ENCODE data around the gene CETN3. TPM values are rescaled to one million over a fixed set of nuclear protein-coding genes. Genes with fewer than 3 reads are reported as not detected.
"Not testable (repeated sequence)": the region's sequence is repeated elsewhere in the genome, so short reads cannot be mapped to it uniquely, and the experiment has no call there.

CETN3 gene
- total RNA-seq, 1 experiment from 2014 or later, result 20.2 TPM

- H3K4me3 ChIP-seq (ENCODE audit: insufficient read depth, low read depth, low read length), result no peak overlapping the region
- H3K27me3 ChIP-seq (ENCODE audit: control insufficient read depth, insufficient read depth, low read length), result no peaks in the 10 kb centered on the region
- no peaks in the 10 kb centered on the region for H3K36me3 ChIP-seq (replicated peaks; ENCODE audit: control insufficient read depth, insufficient read depth, low read length)
- DNase-seq, result no peak
Measured at GRCh38 chr5:90365328-90365727, 44.2 kb downstream of the CETN3 start.

DNA sequence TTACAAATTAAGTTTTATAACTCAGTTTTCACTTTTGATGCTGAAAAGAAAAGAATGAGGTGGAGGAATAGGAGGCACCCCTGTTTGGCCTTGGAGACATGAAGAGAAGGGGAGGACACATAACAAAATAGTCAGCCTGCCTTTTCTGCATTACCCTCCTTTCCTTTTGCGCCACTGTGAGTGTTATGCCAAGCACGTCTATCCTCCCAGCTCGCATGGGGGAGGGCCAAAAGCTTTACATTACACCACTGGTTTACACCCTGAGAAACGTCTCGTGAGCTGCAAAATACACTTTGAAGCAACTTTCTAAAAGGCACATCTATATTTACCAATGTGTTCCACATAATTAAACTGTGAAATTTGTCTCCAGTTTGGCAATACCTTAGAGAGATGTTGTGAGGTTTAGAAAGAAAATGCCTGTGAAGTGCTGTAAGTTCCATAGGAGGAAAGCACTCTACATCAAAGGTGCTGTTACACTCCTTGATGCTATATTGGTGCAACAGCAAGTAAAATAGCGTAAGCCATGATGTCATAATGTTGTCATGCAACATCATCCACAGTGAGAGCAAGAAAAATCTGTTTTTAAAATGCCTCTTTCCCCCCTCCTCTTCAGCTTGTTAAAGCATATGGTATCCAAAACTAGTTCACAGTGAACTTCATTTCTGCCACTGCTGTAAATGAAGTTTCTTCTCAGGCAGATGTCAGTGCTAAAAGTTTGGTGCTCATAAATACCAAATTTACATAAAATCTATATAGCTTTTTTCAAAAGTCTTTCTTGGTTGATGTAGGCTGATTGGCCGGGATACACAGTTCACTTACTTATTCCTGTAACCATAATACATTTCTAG lies 50.3 kb downstream of the CETN3 start:
- H3K4me3 ChIP-seq (ENCODE audit: insufficient read depth, low read depth, low read length), result no peak overlapping the region
- H3K36me3 ChIP-seq (replicated peaks; ENCODE audit: control insufficient read depth, insufficient read depth, low read length), result no peaks in the 10 kb centered on the region
- DNase-seq, result peak; percentile 4
- H3K27me3 ChIP-seq (ENCODE audit: control insufficient read depth, insufficient read depth, low read length), result no peaks in the 10 kb centered on the region

GRCh38 chr5:90356622-90357021 lies 52.9 kb downstream of the CETN3 start:
- no peak for DNase-seq
- no peaks in the 10 kb centered on the region for H3K27me3 ChIP-seq (ENCODE audit: control insufficient read depth, insufficient read depth, low read length)
- H3K36me3 ChIP-seq (replicated peaks; ENCODE audit: control insufficient read depth, insufficient read depth, low read length), result no peaks in the 10 kb centered on the region
- H3K4me3 ChIP-seq (ENCODE audit: insufficient read depth, low read depth, low read length), result no peak overlapping the region

DNA sequence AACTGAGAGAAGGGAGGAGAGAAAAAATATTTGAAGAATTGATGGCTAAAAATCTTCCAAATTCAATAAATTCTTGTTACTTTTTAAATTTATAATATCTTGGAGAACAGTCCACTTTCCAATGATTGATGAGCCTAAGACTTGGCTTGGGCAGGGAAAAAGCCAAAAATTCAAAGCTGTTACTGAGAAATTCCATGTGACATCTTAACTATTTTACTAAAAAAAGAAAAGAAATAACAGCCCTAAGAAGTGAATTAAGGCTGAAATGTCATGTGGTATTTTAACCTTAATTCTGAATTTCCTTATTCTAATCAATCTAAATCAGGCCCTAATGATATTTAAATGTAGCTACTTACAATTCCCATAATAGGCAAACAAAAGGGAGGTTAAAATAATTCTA lies 53.4 kb downstream of the CETN3 start:
- Histone ChIP-seq H3K36me3 (replicated peaks; ENCODE audit: control insufficient read depth, insufficient read depth, low read length) (no peaks in the 10 kb centered on the region), H3K4me3 (ENCODE audit: insufficient read depth, low read depth, low read length) (no peak overlapping the region), H3K27me3 (ENCODE audit: control insufficient read depth, insufficient read depth, low read length) (no peaks in the 10 kb centered on the region)
- no peak for DNase-seq

GRCh38 chr5:90355635-90356034 lies 53.9 kb downstream of the CETN3 start:
- no peak for DNase-seq
- Histone ChIP-seq H3K4me3 (ENCODE audit: insufficient read depth, low read depth, low read length) (no peak overlapping the region), H3K27me3 (ENCODE audit: control insufficient read depth, insufficient read depth, low read length) (no peaks in the 10 kb centered on the region), H3K36me3 (replicated peaks; ENCODE audit: control insufficient read depth, insufficient read depth, low read length) (no peaks in the 10 kb centered on the region)

GRCh38 chr5:90353254-90353653 lies 56.3 kb downstream of the CETN3 start:
- H3K27me3 ChIP-seq (ENCODE audit: control insufficient read depth, insufficient read depth, low read length), result no peaks in the 10 kb centered on the region
- DNase-seq, result no peak
- no peak overlapping the region for H3K4me3 ChIP-seq (ENCODE audit: insufficient read depth, low read depth, low read length)
- H3K36me3 ChIP-seq (replicated peaks; ENCODE audit: control insufficient read depth, insufficient read depth, low read length), result no peaks in the 10 kb centered on the region

DNA sequence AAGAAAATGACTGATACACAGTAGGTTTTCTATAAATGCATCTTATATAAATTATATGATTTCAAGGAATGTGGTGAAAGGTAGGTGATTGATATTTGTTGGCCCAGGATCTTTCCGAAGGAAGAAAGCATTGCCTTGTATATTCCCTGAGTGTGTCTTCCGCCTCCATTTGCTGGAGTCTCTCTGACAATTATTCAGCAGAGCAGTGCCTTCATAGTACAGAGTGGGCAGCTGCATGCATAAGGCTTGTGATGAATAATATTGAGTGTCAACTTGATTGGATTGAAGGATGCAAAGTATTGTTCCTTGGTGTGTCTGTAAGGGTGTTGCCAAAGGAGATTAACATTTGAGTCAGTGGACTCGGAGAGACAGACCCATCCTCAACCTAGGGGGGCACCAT lies 58.5 kb downstream of the CETN3 start:
- no peaks in the 10 kb centered on the region for H3K27me3 ChIP-seq (ENCODE audit: control insufficient read depth, insufficient read depth, low read length)
- DNase-seq, result no peak
- no peaks in the 10 kb centered on the region for H3K36me3 ChIP-seq (replicated peaks; ENCODE audit: control insufficient read depth, insufficient read depth, low read length)
- H3K4me3 ChIP-seq (ENCODE audit: insufficient read depth, low read depth, low read length), result no peak overlapping the region

DNA sequence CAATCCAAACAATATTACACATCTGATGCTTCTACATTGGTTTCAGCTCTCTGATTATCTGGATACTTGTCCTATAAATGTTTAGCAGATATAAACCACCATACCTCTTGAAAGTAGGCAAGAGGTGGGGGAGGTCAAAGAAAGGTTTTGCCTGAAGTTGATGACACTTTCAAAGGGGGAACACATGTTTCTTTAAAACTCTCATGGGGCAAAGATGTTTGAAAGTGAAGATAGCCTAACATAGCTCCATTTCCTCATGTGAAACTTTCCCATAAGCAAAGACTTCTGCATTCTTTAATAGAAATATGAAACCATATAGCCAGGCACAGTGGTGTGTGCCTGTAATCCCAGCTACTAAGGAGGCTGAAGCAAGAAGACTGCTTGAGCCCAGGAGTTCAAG lies 62.1 kb downstream of the CETN3 start:
- no peaks in the 10 kb centered on the region for H3K27me3 ChIP-seq (ENCODE audit: control insufficient read depth, insufficient read depth, low read length)
- DNase-seq, result no peak
- H3K4me3 ChIP-seq (ENCODE audit: insufficient read depth, low read depth, low read length), result no peak overlapping the region
- no peaks in the 10 kb centered on the region for H3K36me3 ChIP-seq (replicated peaks; ENCODE audit: control insufficient read depth, insufficient read depth, low read length)

GRCh38 chr5:90345684-90346083 lies 63.9 kb downstream of the CETN3 start:
- no peak for DNase-seq
- Histone ChIP-seq H3K4me3 (ENCODE audit: insufficient read depth, low read depth, low read length) (no peak overlapping the region), H3K36me3 (replicated peaks; ENCODE audit: control insufficient read depth, insufficient read depth, low read length) (no peaks in the 10 kb centered on the region), H3K27me3 (ENCODE audit: control insufficient read depth, insufficient read depth, low read length) (no peaks in the 10 kb centered on the region)

DNA sequence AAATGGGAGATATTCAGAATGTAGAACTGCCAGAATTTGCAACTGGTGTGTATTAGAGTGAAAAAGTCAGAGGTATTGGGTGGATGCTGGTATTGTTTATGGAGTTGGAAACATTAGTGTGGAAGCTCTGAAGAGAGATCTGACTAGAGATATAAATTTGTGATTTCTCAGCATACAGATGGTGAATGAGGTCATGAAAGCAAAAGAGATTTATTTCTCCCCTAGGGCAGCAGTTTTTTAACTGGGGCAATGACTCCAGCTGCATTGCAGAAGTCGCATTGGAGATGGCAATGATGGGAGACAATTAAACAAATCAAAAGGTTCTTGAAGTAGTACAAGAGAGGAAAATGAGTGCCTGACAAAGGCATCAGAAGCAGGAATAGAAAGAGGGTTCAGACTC lies 64.9 kb downstream of the CETN3 start:
- no peaks in the 10 kb centered on the region for H3K27me3 ChIP-seq (ENCODE audit: control insufficient read depth, insufficient read depth, low read length)
- no peak for DNase-seq
- no peaks in the 10 kb centered on the region for H3K36me3 ChIP-seq (replicated peaks; ENCODE audit: control insufficient read depth, insufficient read depth, low read length)
- H3K4me3 ChIP-seq (ENCODE audit: insufficient read depth, low read depth, low read length), result no peak overlapping the region

DNA sequence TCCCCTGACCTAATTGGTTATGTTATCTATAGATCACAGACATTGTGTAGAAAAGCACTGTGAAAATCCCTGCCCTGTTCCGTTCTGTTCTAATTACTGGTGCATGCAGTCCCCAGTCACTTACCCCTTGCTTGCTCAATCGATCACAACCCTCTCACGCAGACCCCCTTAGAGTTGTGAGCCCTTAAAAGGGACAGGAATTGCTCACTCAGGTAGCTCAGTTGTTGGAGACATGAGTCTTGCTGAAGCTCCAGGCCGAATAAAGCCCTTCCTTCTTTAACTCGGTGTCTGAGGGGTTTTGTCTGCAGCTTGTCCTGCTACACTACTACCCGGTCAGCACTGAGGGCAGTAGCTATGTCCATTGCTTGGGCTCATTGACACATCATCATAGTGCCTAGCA lies 65.8 kb downstream of the CETN3 start:
- H3K27me3 ChIP-seq (ENCODE audit: control insufficient read depth, insufficient read depth, low read length); H3K36me3 ChIP-seq (replicated peaks; ENCODE audit: control insufficient read depth, insufficient read depth, low read length); H3K4me3 ChIP-seq (ENCODE audit: insufficient read depth, low read depth, low read length); DNase-seq: not testable (repeated sequence)

GRCh38 chr5:90342576-90342975 lies 67.0 kb downstream of the CETN3 start:
- Histone ChIP-seq H3K4me3 (ENCODE audit: insufficient read depth, low read depth, low read length) (no peak overlapping the region), H3K36me3 (replicated peaks; ENCODE audit: control insufficient read depth, insufficient read depth, low read length) (no peaks in the 10 kb centered on the region), H3K27me3 (ENCODE audit: control insufficient read depth, insufficient read depth, low read length) (no peaks in the 10 kb centered on the region)
- no peak for DNase-seq

Other genes starting within 250 kb of the CETN3 start
- 4.5 and 5.6 TPM in 2 replicates for gene MBLAC2, start 65.0 kb upstream of the CETN3 start, total RNA-seq (2014; rRNA removed; shearing (Covaris generic))
- gene POLR3G, start 65.1 kb upstream of the CETN3 start, total RNA-seq (2014; rRNA removed; shearing (Covaris generic)), result 126 and 169 TPM in 2 replicates
- gene LYSMD3, start 119.8 kb upstream of the CETN3 start, total RNA-seq (2014; rRNA removed; shearing (Covaris generic)), result 7.0 and 9.2 TPM in 2 replicates
- gene ADGRV1, start 149.0 kb upstream of the CETN3 start, total RNA-seq (2014; rRNA removed; shearing (Covaris generic)), result 28.8 and 44.2 TPM in 2 replicates